ENCODE results near the gene CCDC150.
"Not testable (repeated sequence)": the region's sequence is repeated elsewhere in the genome, so short reads cannot be mapped to it uniquely, and the experiment has no call there.

CCDC150 gene

DNA sequence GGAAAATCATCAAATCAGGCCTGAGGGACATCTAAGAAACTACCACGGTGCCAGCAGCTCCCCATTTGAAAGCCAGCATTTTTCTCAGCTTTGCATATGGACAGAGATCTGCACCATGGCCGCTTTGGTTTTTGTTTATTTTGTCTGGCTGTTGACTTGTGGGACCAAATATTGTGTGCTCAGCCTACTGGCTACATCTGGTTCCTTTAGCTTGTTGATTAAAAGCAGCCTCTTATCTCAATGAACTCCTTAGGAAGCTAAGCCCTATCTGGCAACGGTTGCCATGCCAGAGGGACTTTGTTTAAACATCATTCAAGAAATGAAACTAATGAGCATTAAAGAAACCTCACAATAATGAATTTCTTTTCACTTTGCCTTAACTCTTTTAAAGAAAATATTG lies 32.4 kb upstream of the CCDC150 start:
- no peak overlapping the region for H3K27ac ChIP-seq
- H3K79me2 ChIP-seq, result no peaks in the 10 kb centered on the region

DNA sequence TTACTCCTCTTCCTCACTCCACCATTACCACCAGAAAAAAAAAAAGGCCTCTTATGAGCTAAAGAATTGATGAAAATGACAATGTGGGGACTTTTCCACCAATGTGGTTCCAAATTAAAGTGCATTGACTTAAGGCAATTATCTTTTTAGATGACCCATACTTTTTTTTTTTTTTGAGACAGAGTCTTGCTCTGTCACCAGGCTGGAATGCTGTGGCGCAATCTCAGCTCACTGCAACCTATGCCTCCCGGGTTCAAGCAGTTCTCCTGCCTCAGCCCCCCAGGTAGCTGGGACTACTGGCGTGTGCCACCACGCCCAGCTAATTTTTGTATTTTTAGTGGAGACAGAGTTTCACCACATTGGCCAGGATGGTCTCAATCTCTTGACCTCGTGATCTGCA lies 31.6 kb upstream of the CCDC150 start:
- H3K9me3 ChIP-seq (ENCODE audit: control insufficient read depth, low read length); H3K36me3 ChIP-seq (ENCODE audit: control insufficient read depth, insufficient read depth, low read length); H3K79me2 ChIP-seq; H3K27me3 ChIP-seq (ENCODE audit: control insufficient read depth, insufficient read depth, low read length); H3K27ac ChIP-seq; H2AFZ ChIP-seq; H3K4me2 ChIP-seq (ENCODE audit: low read length); H3K4me1 ChIP-seq; H3K4me3 ChIP-seq (ENCODE audit: low read depth, low read length); H3K9ac ChIP-seq: not testable (repeated sequence)

More for the DNA sequence above, 32.4 kb upstream of the CCDC150 start:
- Histone ChIP-seq H2AFZ (no peak overlapping the region), H3K27me3 (ENCODE audit: control insufficient read depth, insufficient read depth, low read length) (no peaks in the 10 kb centered on the region), H3K4me1 (no peaks in the 10 kb centered on the region), H3K4me2 (ENCODE audit: low read length) (no peak overlapping the region), H3K36me3 (ENCODE audit: control insufficient read depth, insufficient read depth, low read length) (no peaks in the 10 kb centered on the region), H3K9me3 (ENCODE audit: control insufficient read depth, low read length) (no peaks in the 10 kb centered on the region), H3K9ac (no peak overlapping the region), H3K4me3 (ENCODE audit: low read depth, low read length) (no peak overlapping the region)
- TF ChIP-seq, protein P1, sequence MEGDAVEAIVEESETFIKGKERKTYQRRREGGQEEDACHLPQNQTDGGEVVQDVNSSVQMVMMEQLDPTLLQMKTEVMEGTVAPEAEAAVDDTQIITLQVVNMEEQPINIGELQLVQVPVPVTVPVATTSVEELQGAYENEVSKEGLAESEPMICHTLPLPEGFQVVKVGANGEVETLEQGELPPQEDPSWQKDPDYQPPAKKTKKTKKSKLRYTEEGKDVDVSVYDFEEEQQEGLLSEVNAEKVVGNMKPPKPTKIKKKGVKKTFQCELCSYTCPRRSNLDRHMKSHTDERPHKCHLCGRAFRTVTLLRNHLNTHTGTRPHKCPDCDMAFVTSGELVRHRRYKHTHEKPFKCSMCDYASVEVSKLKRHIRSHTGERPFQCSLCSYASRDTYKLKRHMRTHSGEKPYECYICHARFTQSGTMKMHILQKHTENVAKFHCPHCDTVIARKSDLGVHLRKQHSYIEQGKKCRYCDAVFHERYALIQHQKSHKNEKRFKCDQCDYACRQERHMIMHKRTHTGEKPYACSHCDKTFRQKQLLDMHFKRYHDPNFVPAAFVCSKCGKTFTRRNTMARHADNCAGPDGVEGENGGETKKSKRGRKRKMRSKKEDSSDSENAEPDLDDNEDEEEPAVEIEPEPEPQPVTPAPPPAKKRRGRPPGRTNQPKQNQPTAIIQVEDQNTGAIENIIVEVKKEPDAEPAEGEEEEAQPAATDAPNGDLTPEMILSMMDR (IDR thresholded peaks at IDR 0.05), result no peak

DNA sequence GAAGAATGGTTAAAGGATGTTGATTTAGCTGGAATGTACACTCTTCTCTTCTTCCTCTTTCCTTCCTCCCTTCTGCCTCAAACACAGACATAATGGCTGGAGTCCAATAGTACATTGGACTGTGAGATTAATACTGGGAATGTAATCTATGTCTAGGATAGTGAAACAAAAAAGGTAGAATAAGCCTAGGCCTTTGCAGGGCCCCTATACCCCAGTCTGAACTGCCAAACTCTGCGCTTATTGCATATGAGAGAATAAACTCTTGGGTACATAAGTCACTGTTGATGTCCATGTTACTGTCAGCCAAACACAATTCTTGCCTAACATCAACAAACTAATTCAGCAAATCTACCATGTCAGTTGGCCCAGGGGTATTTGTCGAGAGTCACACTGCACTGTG lies 29.7 kb upstream of the CCDC150 start:
- no peak overlapping the region for H2AFZ ChIP-seq
- no peaks in the 10 kb centered on the region for H3K79me2 ChIP-seq
- no peak overlapping the region for H3K4me3 ChIP-seq (ENCODE audit: low read depth, low read length)
- H3K4me1 ChIP-seq, result no peaks in the 10 kb centered on the region
- H3K9me3 ChIP-seq (ENCODE audit: control insufficient read depth, low read length), result no peaks in the 10 kb centered on the region
- TF ChIP-seq, protein P1 (IDR thresholded peaks at IDR 0.05), result no peak
- H3K4me2 ChIP-seq (ENCODE audit: low read length), result no peak overlapping the region
- H3K9ac ChIP-seq, result no peak overlapping the region
- no peak overlapping the region for H3K27ac ChIP-seq
- H3K27me3 ChIP-seq (ENCODE audit: control insufficient read depth, insufficient read depth, low read length), result no peaks in the 10 kb centered on the region
- H3K36me3 ChIP-seq (ENCODE audit: control insufficient read depth, insufficient read depth, low read length), result no peaks in the 10 kb centered on the region

DNA sequence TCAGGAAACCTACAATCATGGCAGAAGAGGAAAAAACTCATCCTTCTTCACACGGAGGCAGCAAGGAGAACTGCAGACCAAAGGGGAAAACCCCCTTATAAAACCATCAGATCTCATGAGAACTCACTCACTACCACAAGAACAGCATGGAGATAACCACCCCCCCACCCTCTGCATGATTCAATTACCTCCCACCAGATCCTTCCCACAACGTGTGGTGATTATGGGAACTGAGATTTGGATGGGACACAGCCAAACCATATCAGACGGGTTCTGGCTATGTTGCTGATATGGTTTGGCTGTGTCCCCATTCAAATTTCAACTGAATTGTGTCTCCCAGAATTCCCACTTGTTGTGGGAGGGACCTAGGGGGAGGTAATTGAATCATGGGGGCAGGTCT lies 28.7 kb upstream of the CCDC150 start:
- Histone ChIP-seq H3K4me3 (ENCODE audit: low read depth, low read length) (no peak overlapping the region), H3K4me2 (ENCODE audit: low read length) (no peak overlapping the region), H3K4me1 (no peaks in the 10 kb centered on the region), H3K27ac (no peak overlapping the region), H3K79me2 (no peaks in the 10 kb centered on the region), H3K9ac (no peak overlapping the region), H3K9me3 (ENCODE audit: control insufficient read depth, low read length) (no peaks in the 10 kb centered on the region), H3K36me3 (ENCODE audit: control insufficient read depth, insufficient read depth, low read length) (no peaks in the 10 kb centered on the region), H3K27me3 (ENCODE audit: control insufficient read depth, insufficient read depth, low read length) (no peaks in the 10 kb centered on the region), H2AFZ (no peak overlapping the region)
- TF ChIP-seq, protein P1 (IDR thresholded peaks at IDR 0.05), result no peak

DNA sequence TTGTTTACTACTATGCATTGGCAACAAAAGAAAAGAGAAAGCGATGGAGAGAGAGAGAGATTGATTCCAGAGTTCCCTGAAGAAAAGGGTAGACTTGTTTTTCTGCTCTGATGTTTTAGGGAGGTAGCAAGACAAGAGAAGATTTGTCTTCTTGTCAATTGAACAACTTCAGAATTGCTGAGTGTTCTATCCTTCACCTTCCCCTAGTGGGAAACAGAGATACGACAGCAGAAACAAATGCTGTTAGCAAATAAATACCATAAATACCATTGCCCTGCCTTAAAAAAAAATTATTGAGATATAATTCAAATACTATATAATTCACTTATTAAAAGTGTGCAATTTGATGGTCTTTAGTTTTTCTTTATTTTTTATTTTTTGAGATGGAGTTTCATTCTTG lies 26.2 kb upstream of the CCDC150 start:
- no peak overlapping the region for H3K27ac ChIP-seq
- TF ChIP-seq, protein P1 (IDR thresholded peaks at IDR 0.05), result no peak
- no peaks in the 10 kb centered on the region for H3K36me3 ChIP-seq (ENCODE audit: control insufficient read depth, insufficient read depth, low read length)
- no peaks in the 10 kb centered on the region for H3K4me1 ChIP-seq
- no peaks in the 10 kb centered on the region for H3K9me3 ChIP-seq (ENCODE audit: control insufficient read depth, low read length)
- no peak overlapping the region for H3K4me2 ChIP-seq (ENCODE audit: low read length)
- H2AFZ ChIP-seq, result no peak overlapping the region
- no peaks in the 10 kb centered on the region for H3K79me2 ChIP-seq
- no peak overlapping the region for H3K9ac ChIP-seq
- H3K4me3 ChIP-seq (ENCODE audit: low read depth, low read length), result no peak overlapping the region
- H3K27me3 ChIP-seq (ENCODE audit: control insufficient read depth, insufficient read depth, low read length), result no peaks in the 10 kb centered on the region
